Keratinocyte (primary cell): ENCODE results near the gene PTGDR.

ENCODE experiments used
- CTCF ChIP-seq, 3 experiments: IDR thresholded peaks in 1 of 3; conservative IDR thresholded peaks in 1 of 3; optimal IDR thresholded peaks in 1 of 3; 2 replicates in 2 of 3; 3 replicates in 1 of 3; pipeline versions ENCODE3 to v1.5.1; 2011; ENCODE audit warnings: low read length in 3 of 3, mild to moderate bottlenecking in 3 of 3, moderate library complexity in 2 of 3, control low read depth in 1 of 3, inconsistent platforms in 1 of 3; ENCODE audit not compliant: insufficient read depth in 2 of 3; ENCODE audit errors: extremely low read depth in 1 of 3
- EZH2 ChIP-seq: IDR thresholded peaks from one replicate; pipeline ENCODE4 v1.6.1; 2012; ENCODE audit warnings: inconsistent platforms, mild to moderate bottlenecking, low read length, moderate library complexity

- no peak for TF ChIP-seq CTCF (optimal IDR thresholded peaks at IDR 0.05 in 1 of 3, IDR thresholded peaks at IDR 0.05 in 1 of 3, conservative IDR thresholded peaks at IDR 0.05 in 1 of 3; ENCODE audit: extremely low read depth in 1 of 3, insufficient read depth in 2 of 3, low read length in 3 of 3)
- TF ChIP-seq EZH2 = peak; percentile 30
These were observed 47.3 kb downstream of the PTGDR start for GRCh38 chr14:52314595-52315354.
